Stimulated activated CD4-positive, alpha-beta T cell treated with anti-CD3 and anti-CD28 coated beads, Interleukin-12 subunit alpha, Interleukin-12 subunit beta, amount 100 ng/mL, for 24 hours (primary cell): ENCODE data around the gene SOX12.

Experiments used
- DNase-seq, 2 experiments: peaks; one replicate each; pipeline ENCODE4 v3.0.0-alpha.2; 2020; ENCODE audit warnings: low read depth in 2 of 2

The SOX12 gene

DNA sequence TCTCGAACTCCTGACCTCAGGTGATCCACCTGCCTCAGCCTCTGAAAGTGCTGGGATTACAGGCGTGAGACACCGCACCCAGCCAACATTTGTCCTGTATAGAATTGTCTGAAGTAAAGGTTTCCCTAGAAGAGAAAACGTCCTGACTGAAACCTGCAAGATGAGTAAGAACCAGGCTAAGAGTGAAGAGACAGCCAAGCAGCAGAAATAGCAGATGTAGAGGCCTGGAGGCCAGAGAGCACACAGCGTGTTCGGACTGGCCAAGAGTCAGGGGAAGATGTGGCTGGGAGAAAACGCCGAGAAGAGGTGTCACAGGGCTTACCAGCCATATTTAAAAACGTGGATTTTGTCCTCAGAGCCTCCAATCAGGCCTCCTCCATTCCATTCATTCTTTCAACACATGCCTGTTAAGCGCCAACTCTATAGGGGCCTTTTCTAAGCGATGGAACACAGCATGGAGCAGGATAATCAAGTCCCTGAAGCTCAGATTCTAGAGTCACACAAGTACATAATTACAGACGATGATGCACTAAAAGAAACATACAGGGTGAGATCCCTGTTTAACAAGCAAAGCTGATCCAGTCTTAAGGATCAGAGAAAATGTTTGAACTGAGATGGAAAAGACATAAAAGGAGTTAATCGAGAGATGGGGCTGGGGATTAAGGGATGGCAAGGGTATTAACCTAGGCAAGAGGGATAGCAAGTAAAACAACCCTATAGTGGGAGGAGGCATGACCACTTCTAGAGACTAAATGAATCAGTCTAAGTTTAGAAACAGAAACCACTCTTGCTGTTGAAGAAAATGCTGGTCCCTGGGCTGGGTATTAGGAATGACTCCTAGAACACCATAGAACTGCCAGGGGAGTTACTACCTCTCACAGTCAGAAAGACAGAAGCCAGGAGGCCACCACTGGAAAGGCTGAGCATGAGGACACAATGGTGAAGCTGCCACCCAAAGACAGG is 23.2 kb upstream of the SOX12 start:
- DNase-seq = no peak

DNA sequence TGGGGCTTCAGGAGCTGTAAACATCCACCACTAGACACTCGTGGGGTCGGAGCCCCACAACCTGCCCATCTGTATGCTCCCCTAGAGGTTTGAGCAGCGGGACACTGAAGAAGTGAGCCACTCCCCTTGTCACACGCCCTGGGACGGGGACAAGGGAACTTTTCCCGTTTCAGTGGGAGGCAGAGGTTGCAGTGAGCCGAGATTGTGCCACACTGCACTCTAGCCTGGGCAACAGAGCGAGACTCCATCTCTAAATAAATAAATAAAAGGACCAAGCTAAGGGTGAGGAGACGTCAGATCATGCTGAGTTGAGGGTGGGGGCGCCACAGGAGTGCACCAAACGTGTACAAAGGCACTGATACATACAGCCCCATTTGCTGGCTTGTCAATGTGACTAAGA is 19.6 kb upstream of the SOX12 start:
- no peak for DNase-seq

DNA sequence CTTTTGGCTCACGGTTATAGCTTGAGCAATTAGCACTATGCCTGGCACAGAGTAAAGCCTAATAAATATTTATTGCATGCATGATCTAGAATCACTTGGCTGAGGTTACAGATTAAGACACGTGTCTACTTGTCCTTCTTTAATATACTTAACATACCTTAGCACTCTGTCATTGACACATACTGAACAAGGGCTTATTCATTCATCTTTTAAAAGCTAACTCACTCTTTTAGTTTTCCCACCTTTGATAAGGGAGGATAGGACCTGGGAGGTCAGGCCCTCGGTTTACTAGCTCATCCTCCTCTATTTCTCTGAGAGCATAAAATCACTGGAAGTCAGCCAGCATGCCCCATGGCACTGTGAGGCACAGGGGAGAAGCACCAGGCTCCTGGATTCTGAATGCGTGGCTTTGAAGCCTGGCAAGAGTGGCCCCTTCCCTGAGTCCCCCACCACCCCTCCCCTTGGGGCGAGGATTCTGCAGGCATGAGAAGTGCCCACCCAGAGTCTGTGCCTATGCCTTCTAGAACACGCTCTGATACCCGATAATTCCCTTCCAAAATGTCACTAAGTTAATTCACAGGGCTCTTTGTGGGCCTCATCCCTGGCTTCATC is 16.8 kb upstream of the SOX12 start:
- DNase-seq = no peak

DNA sequence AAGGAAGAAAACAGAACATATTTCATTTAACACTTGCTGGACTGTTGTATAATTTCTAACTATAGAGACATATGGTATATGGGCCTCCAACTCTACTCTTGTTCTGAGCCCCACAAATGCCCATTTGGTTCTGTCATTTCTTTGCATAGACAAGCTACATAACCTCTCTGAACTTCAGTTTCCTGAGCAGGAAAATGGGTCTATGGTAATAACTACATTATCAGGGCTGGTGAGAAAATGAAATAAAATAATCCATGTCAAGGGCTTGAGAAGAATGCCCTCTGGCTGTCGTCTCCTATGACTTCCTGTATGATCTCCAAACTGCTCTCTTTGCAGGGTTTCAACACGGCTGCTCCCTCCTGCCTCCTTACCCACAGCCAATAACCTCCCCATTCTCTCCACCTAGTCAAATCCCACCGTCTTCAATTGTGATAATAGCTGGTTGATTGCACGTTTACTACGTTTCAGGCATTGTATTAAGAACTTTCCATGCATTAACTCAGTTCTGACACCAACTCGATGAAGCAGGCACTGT is 16.0 kb upstream of the SOX12 start:
- DNase-seq = no peak

DNA sequence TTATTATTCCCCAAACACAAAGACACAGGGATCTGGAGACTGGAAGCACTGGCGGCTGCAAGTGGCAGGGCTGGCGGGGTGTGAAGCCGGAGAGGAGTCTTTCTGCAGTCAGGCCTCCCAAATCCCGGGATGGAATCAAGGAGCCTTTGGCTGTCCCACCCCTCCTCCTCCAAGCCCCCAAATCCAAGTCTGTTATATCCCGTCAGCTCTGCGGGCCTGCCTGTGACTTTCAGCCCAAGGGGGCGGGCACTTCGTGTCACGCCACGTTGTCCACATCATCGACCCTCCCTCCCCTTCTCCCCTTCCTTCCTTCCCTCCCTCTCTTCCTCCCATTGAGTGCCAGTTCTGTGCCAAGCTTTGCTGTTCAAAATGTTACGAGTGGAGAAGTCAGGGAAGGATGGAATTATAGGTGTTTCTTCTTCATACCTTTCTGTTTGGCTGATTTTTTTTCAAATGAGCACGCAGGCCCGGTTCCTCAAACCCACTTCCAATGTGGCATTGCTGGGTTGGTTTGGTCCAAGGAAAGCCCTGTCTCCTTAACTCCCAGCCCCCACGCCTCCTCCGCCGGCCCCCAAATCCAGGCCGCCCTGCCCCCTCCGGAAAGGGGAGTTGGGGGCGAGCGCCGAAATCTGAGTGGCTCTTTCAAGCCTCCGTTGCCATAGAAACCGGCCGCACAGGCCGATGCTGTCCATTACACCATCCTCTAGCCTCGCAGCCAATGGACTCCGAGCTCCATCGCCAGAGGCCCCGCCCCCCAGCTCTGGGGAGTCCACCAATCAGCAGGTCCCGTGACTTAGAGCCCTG is 15.3 kb upstream of the SOX12 start:
- DNase-seq = peak; percentile 69 to 85

DNA sequence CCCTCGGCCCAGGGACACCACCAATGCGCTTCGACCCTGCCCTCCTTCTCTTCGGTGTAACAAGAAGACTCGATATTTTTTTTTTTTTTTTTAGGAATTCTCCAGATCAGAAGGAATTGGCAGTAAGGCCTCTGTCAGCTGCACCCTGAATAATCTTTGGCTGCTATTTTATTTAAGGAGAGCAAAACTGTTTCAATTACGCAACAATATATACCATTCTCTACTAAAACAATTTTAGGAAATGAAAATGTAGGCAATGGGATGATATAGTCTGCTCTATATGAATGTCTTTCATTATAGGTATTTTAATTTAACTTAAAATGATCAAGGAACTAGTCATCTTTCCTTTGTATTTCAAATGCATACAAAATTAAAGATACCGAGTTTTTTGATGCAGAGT is 14.7 kb upstream of the SOX12 start:
- DNase-seq = no peak

DNA sequence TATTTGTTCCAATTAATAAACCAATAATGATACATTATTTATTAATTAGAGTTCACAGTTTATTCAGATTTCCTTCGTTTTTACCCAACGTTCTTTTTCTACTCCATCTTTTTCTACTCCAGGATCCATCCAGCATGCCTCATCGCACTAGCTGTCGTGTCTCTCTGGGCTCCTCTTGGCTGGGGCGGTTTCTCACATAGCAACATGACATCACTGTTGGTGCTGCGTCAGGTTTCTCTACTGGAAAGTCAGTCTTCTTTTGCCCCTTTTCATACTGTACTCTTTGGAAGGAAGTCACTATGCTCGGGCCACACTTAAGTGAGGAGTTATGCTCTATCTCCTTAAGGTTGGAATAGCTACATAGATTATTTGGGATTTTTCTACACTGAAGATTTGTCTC is 13.7 kb upstream of the SOX12 start:
- no peak for DNase-seq

DNA sequence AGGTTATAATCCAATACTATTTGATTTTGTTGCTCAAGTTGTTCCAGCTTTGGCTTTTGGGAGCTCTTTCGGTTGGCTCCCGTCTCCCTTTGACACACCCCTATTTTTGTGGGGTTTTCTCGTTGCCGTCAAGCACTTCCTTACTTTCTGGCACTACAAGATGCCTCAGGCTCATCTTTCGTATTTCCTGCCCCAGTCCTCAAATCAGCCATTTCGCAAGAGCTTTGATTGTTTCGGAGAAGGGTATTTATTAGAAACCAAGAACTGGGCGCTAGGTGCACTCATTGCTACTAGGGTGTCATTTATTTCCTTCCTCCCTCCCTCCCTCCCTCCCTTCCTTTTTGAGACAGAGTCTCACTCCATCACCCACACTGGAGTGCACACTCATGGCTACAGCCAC is 13.3 kb upstream of the SOX12 start:
- no peak for DNase-seq

DNA sequence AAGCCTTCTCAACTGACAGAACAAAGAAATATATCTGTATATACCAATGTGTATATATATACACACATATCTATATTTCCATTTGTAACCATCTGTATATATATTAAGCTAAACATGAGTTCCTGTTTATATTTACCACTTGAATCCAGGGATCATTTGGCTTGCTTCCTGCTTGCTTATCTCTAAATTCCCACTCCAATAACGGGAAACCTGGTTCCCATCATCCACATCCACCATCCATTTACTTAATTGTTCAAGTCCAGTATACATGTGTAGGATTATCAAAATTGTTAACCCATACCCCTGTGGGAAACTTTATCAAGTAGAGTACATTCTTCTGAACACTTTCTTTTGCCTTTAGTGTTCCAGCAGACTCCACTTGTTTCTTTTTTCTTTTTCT is 12.5 kb upstream of the SOX12 start:
- no peak for DNase-seq

DNA sequence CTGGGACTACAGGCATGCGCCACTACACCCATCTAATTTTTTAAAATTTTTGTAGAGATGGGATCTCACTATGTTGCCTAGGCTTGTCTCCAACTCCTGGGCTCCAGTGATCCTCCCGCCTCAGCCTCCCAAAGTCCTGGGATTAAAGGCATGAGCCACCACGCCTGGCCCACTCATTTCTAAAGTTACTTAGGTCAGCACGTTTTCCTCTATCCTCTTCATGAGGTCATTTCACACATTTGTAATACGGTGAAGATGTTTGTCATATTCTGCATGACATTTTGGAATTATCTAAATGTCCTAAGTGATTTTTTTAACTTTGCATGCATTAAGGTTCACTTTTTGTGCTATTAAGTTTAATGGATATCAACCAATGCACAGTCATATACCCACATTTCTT is 11.9 kb upstream of the SOX12 start:
- DNase-seq = no peak

DNA sequence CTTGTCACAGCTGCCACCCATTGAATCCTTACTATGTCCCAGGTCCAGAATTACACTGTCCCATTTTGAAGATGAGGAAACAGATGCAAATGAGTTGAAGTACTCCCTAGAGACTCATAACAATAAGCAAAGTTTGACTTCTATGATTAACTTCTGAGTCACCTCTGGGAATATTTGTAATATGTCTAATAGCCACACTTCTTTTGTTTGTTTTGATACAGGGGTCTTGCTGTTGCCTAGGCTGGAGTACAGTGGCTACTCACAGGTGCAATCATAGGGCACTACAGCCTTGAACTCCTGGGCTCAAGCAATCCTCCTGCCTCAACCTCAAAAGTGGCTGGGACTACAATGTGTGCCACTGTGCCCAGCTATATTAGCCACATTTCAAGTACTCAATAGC is 11.4 kb upstream of the SOX12 start:
- DNase-seq = no peak

DNA sequence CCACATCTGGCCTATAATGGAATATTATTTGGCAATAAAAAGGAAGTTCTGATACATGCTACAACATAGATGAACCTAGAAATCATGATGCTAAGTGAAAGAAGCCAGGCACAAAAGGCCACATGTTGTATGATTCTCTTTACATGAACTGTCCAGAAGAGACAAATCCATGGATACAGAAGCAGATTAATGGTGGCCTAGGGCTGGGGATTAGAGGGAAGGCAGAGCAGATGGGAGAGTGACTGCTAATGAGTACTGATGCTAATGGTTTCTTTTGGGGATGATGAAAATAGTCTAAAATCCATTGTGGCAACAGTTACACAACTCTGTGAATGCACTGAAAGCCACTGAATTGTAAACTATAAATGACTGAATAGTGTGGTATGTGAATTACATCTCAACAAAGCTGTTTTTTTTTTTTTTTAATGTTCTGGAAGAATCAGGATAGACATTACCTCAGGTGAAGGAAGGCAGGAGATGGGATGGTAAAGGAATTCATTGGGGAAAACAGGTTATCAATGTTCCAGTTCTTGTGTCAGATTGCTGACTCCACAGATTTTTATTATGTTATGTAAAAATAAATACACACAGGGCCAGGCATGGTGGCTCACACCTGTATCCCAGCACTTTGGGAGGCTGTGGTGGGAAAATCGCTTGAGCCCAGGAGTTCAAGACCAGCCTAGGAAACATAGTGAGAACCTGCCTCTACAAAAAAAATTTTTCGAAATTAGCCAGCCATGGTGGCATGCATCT is 8.9 kb upstream of the SOX12 start:
- no peak for DNase-seq

DNA sequence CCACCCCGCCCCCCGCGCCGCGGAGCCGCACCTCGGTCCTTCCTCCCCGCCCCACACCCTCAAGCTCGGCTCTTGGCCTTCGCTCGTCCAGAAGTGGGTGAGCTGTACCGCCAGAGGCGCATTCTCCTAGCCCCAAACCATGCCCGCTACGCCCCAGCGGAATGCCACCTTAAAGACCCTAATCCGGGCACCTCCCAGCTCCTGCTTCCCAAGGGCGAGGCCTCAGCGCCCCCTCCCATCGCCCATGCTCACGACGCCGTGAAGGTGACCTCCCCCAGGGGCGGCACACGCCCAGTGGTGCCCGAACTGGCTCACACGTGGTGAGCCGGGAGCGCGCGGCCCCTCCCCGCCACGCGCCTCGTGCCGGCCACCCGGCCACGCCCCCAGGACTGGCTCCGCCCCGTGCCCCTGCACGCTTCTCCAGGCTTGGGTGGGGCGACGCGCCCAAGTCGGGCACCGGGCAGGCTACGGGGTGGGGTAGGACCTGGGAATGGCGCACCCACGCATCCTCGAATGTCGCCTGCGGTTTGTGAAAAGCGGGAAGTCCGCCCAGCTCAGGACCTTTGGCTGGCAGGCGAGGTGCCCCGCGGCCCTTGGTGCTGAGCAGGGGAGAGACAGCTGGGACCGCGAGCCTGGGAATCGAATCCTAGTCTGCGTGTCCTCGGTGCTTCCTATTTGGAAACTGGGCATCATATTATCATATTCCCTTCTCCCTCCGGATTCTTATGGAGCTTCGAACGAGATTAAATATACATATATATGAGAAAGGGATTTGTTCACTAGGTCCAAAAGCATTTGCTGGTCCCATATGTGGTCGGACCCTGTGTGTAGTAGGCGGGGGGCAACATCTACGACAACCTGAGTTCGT is 941 bp upstream of the SOX12 start:
- peak; percentile 79 to 92 for DNase-seq

DNA sequence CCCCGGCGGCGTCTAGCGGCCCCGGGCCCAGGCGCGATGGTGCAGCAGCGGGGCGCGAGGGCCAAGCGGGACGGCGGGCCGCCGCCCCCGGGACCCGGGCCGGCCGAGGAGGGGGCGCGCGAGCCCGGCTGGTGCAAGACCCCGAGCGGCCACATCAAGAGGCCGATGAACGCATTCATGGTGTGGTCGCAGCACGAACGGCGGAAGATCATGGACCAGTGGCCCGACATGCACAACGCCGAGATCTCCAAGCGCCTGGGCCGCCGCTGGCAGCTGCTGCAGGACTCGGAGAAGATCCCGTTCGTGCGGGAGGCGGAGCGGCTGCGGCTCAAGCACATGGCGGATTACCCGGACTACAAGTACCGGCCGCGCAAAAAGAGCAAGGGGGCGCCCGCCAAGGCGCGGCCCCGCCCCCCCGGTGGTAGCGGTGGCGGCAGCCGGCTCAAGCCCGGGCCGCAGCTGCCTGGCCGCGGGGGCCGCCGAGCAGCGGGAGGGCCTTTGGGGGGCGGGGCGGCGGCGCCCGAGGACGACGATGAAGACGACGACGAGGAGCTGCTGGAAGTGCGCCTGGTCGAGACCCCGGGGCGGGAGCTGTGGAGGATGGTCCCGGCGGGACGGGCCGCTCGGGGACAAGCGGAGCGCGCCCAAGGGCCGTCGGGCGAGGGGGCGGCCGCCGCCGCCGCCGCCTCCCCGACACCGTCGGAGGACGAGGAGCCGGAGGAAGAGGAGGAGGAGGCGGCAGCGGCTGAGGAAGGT is 715 bp downstream of the SOX12 start:
- DNase-seq = no peak

DNA sequence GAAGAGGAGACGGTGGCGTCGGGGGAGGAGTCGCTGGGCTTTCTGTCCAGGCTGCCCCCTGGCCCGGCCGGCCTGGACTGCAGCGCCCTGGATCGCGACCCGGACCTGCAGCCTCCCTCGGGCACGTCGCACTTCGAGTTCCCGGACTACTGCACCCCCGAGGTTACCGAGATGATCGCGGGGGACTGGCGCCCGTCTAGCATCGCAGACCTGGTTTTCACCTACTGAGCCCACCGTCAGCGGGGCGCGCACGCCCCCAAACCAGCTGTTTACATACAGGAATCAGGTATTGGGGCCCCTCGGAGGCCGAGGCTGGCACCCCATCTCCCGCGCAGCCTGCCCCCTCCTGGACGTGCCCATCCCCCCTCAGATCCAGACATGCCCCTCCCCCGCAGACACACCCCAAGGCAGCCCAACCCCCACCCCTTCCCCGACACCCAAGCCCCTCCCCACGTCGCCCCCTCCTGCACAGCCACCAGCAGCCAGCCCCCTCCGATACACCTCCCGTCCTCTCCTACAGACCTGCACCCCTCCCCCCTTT is 1.4 kb downstream of the SOX12 start:
- no peak for DNase-seq

DNA sequence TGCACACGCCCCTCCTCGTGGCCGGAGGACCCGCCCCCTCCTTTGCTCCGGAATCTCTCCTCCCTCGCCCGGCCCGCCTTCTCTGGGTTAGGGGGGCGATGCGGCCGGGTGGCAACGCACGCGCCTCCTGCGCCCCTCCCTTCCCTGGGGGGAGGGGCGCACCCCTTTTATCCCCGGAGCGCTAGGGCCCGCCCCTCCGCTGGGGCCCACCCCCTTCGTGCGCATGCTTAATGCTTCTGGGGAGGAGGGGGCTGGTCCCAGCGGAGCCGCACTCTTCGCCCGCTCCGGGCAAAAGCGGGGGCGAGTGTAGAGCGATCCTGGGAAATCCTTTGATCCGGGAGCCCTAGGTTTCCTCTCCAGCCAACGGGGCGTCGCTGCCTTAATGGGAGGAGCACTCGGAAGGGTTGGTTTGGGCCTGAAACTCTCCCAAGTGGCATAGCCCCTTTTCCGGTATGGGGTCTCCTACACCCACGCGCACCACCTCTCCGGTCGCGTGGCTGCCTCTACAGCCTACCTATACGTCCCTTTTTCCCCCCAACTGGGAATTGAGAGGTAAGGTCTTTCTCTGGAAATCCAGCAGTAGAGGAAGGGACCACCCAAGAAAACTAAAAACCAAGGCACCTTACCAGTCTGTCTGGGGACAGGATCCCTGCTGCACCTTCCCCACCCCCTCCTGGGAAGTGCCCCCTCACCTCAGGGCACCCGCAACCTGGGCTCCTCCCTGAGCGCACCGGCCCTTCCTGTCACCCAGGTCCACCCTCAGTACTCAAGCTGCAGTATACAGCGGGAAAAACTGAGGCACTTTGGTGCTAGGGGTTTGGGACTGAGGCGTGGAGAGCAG is 2.1 kb downstream of the SOX12 start:
- DNase-seq = peak in 1 of 2 experiments; percentile 65

DNA sequence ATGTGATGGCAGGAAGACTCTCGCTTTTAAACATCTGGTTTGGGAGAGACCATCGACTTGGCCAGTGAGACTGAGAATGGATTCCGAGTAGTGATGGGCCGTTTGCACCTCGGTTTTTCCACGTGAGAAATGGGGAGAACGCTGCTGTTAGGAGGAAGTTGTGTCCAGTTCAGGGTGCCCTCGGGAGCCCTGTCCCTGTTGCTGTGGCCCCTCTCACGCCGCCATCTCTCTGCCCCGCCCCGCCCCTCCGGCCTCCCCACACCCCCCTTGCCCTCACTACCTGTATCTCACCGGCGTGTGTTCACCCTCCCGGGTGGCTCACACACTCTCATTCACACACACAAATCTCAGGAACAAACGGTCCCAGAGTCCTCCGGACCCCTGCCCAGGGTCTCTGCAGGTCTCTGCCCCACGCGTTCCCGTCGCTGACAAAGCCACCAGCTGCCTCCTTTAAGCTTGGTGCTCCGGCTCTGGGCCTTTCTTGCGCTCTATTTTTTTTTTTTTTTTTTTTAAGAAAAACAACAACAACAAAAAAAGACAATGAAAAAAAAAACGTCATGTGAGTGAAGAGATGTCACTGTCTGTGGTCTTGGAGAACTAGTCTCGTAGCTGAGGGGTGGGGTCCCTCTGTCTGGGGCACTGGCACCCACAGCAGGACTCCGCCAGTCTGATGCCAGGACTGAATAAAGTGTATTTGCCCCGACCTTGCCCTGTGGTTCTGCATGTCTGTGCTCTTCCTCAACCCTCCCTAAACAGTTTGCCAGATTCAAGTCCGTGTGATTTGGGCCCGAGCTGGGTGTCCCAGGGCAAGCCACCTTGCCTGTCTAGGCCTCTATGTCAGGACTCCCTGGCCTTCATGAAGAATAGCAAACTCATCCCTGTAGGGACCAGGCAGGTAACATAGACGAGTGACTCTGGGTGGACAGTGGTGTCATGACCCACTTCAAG is 2.9 kb downstream of the SOX12 start:
- DNase-seq = no peak
